Measurements from ENCODE around the gene CAND2.

GRCh38 chr3:12753275-12754028, 43.0 kb upstream of the CAND2 start:
- TF ChIP-seq CTCF (IDR thresholded peaks at IDR 0.05) (no peak), POLR2A (IDR thresholded peaks at IDR 0.05) (no peak)

Measured in tibial nerve (tissue), 3 donors.